HG03442 (cell line): ENCODE measurements around the gene EYS.
"Not testable (repeated sequence)": the region's sequence is repeated elsewhere in the genome, so short reads cannot be mapped to it uniquely, and the experiment has no call there.

ENCODE experiments used
- ATAC-seq: cut with Tn5 transposase; IDR thresholded peaks from one replicate; pipeline ENCODE4 v1.9.1; 2021; ENCODE audit warnings: mild to moderate bottlenecking, moderate library complexity; ENCODE audit not compliant: unreplicated experiment

The EYS gene

GRCh38 chr6:63883597-63883996, 1823.4 kb downstream of the EYS start:
- ATAC-seq: no peak

GRCh38 chr6:63882208-63882607, 1824.8 kb downstream of the EYS start:
- ATAC-seq: no peak

- ATAC-seq: no peak
Observed at GRCh38 chr6:63881791-63882190, 1825.2 kb downstream of the EYS start.

- ATAC-seq: no peak
Observed at GRCh38 chr6:63872233-63872632, 1834.8 kb downstream of the EYS start.

GRCh38 chr6:63868351-63868750, 1838.7 kb downstream of the EYS start:
- no peak for ATAC-seq

- no peak for ATAC-seq
Observed at GRCh38 chr6:63864671-63865318, 1842.2 kb downstream of the EYS start.

- no peak for ATAC-seq
Observed at GRCh38 chr6:63864061-63864460, 1843.0 kb downstream of the EYS start.

GRCh38 chr6:63862486-63863198, 1844.4 kb downstream of the EYS start:
- no peak for ATAC-seq

GRCh38 chr6:63859528-63859927, 1847.5 kb downstream of the EYS start:
- ATAC-seq: no peak

- ATAC-seq: no peak
Observed at GRCh38 chr6:63858691-63859090, 1848.3 kb downstream of the EYS start.

- no peak for ATAC-seq
Observed at GRCh38 chr6:63856271-63856670, 1850.8 kb downstream of the EYS start.

GRCh38 chr6:63844287-63844686, 1862.7 kb downstream of the EYS start:
- ATAC-seq: no peak

GRCh38 chr6:63839485-63839884, 1867.5 kb downstream of the EYS start:
- ATAC-seq: no peak

GRCh38 chr6:63828678-63829077, 1878.3 kb downstream of the EYS start:
- not testable (repeated sequence) for ATAC-seq

- ATAC-seq: no peak
Observed at GRCh38 chr6:63824722-63825121, 1882.3 kb downstream of the EYS start.

- no peak for ATAC-seq
Observed at GRCh38 chr6:63821442-63821841, 1885.6 kb downstream of the EYS start.

GRCh38 chr6:63819831-63820230, 1887.2 kb downstream of the EYS start:
- no peak for ATAC-seq

- no peak for ATAC-seq
Observed at GRCh38 chr6:63817492-63818050, 1889.5 kb downstream of the EYS start.

- no peak for ATAC-seq
Observed at GRCh38 chr6:63816982-63817436, 1890.0 kb downstream of the EYS start.

- no peak for ATAC-seq
Observed at GRCh38 chr6:63816401-63816981, 1890.5 kb downstream of the EYS start.

- no peak for ATAC-seq
Observed at GRCh38 chr6:63814459-63814858, 1892.6 kb downstream of the EYS start.

GRCh38 chr6:63813566-63814120, 1893.4 kb downstream of the EYS start:
- ATAC-seq: no peak
